GM20431 (cell line): ENCODE results near the gene PLAC9.
"Not testable (repeated sequence)": the region's sequence is repeated elsewhere in the genome, so short reads cannot be mapped to it uniquely, and the experiment has no call there.

ENCODE experiments used
- in situ Hi-C: fragments of 300-500 bp; cut with MseI, MboI; formaldehyde crosslinking; loops from one replicate; pipeline ENCODE4 v1.15.0; 2020; ENCODE audit warnings: low sequenced_read_pairs; ENCODE audit not compliant: unreplicated experiment

The PLAC9 gene

DNA sequence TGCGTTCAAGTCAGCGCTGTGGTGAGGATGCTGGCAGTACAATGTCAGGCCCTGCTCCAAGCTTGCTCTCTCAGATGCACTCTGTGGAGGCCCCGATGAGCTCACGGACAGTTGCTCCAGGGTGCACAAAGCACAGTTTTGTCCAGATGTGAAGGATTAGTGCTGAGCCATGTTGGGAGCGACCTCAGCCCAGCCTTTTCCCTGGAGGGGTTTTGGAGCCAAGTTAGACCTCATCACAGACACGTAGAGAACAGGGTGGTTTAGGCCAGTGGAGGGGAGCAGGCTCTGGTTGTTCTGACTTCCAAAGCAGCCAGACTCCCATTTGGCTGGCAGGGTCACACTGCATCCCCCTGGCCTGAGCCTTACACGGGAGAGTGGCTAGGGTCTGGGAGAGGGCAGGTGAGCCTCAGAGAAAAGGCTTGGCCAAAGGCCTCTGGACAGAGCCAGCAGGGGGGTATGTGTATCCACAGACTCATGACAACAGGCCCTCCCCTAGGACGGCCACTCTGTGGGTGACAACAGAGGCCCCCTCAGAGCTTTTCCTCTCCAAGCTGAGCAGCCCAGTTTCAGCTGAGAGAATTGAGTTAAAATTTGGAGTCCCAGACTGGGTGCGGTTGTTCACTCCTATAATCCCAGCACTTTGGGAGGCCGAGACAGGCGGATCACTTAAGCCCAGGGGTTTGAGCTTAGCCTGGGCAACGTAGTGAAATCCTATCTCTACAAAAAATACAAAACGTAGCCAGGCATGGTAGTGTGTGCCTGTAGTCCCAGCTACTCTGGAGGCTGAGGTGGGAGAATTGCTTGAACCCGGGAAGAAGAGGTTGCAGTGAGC is 4.7 kb downstream of the PLAC9 start:
- in situ Hi-C loops, result no loop called here

DNA sequence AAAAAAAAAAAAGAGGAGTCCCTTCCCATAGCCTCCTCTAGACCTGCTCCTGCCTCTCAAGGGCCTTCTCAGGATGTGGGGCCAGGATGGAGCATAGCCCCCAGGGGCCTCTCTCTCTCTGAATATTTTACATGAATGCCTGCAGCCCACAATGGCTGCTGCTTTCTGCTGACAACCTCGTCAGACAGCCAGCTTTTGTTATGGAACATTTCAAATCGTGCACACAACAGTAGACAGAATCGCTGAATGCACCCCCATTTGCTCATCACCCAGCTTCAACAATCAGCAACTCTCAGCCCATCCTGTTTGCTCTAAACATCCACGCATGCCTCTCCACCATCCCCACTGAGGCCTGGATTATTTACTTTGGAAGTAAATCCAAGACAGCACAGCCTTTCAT is 5.4 kb downstream of the PLAC9 start:
- in situ Hi-C loops, result no loop called here

DNA sequence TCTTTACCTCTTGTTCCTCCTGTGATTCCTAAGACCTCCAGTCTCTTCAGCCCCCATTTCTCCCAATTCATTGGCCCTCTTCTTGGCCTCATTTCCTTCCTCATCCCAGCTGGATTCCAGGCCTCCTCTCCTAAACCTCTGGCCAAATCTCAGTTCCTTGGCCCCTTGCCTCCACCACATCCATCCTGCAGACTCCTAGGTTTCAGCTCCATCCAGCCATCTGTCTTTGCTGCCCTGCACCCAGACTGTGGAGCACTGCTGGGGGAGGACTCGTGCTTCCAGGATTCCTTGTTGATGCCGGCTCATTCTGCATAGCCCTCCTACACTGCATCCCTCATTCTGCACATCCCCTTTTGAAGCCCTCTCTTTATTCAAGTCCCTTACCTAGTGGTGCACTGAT is 6.7 kb downstream of the PLAC9 start:
- in situ Hi-C loops, result no loop called here

DNA sequence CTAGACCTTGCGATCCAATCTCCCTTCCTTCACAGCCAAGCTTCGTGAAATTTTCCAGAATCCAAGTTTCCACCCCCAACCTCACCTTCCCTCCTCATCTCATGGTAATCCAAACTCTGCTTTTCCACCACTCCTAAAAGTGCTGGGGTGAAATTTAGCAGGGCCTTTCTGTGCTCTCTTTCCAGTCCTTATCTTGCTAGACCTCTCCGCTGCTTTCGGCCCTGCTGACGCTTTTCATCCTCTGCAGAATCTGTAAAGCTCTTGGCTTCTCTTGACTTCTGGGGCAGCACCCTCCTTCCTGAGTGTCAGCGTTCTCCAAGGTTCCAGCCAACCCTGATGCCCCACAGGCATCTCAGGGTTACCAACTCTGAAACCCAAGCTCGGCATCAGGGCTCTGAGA is 7.7 kb downstream of the PLAC9 start:
- in situ Hi-C loops, result no loop called here

DNA sequence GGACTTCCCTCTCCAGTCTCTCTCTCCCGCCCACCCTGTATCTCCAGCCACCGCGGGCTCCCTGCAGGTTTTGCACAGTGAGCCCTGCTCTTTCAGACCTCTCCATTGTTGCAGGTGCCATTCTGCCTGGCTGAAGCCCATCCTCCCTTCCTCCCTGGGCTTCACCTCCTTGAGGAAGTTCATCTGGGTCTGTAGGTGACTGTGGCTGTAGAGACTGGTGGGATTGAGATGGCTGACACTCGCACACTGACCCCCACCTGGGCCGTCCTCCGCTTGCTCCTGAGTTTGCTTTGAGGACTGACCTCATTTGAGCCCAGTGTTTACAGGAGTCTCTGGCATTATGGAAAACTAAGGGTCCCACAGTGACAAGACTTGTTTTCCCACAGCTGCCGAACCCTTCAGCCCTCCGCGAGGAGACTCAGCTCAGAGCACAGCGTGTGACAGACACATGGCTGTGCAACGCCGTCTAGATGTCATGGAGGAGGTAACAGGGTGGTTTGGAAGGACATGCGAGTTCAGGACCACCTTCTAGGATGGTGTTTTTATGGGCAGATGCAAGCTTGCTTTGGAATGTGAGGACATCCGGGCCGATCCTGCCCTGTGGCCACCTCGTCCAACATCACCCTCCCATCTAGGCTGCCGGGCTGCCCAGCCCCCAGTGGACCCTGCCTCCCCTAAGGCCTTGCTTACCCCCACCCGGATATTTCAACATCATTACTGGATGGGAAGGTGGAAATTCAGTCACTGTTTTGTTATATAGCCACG is 9.3 kb downstream of the PLAC9 start:
- in situ Hi-C loops, result no loop called here

DNA sequence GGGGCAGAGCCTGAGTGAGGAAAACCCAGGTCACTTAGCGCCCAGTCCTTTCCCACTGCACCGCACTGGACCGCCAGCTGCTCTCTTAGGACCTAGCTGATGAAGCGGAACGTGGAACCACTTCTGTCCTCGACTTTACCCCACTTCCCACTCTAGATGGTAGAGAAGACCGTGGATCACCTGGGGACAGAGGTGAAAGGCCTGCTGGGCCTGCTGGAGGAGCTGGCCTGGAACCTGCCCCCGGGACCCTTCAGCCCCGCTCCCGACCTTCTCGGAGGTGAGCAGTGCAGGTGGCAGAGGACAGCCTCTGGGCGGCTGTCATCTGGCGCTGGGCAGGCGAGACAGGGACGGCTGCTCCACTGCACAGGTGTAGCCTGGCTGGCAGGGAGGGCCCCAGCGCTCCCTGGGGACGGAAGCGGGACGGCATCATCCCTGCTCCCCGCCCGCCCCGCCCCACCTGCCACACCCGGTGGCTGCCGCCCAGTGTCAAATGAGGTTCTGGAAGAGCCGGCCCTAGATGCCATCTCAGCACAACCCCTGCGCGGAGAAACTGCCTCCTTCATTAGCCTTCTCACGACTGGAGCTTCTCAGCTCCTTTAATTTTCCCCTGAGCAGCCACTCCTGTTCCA is 11.7 kb downstream of the PLAC9 start:
- in situ Hi-C loops, result no loop called here

DNA sequence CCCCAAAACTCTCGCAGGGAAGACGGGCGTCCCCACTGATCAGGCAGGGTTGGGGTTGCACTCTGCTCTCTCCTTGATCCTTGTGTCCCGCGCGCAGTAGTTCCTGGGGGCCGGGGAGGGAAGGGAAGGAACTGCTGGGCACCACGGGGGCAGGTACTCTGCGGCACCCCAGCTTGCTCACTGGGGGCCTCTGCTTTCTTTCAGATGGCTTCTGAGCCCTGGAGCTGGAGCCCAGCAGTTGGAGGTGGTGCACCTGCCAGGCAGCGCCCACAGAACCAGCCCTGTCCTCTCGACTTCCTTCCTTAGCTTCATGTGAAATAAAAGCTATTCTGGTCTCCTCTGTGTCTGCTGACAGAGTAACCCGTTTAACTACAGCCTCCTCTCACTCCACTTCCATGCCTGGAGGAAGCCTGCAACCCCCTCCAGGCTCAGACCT is 12.2 kb downstream of the PLAC9 start:
- in situ Hi-C loops, result no loop called here

DNA sequence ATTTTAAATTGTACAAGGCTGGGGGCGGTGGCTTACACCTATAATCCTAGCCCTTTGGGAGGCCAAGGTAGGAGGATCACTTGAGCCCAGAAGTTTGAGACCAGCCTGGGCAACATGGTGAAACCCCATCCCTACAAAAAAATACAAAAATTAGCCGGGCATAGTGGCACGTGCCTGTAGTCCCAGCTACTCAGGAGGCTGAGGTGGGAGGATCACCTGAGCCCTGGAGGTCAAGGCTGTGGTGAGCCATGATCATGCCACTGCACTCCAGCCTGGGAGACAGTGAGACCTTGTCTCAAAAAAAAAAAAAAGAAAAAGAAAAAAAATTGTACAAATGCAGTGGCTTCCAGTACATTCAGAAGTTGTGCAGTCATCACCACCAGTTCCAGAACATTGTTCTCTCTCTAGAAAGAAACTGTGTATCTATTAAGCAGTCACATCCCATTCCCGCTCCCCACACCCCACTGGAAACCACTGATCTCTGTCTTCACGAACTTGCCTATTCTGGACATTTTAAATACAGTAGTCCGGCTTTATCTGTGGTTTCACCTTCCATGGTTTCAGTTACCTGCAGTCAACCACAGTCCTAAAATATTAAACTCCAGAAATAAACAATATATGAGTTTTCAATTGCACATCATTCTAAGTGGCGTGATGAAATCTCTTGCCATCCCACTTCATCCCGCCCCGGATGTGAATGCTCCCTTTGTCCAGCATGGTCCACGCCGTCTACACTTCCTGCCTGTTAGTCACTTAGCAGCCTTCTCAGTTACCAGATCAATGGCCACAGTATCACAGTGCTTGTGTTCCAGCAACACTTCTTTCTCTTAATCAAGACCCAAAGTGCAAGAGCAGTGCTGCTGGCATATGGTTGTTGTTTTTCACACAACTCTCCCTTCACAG is 13.1 kb downstream of the PLAC9 start:
- in situ Hi-C loops, result not testable (repeated sequence)

DNA sequence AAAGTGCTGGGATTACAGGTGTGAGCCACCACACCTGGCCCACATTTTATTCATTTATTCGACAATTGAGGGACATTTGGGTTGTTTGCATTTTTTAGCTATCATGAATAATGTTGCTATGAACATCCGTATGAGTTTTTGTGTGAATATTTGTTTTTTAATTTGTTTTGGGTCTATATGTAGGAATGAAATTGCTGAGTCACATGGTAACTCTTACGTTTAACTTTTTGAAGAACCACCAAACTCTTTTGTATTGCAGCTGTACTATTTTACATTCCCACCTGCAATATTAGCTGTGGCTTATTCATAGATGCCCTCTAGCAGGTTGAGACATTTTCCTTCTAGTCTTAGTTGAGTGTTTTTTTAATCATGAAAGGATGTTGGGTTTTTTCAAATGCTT is 14.4 kb downstream of the PLAC9 start:
- in situ Hi-C loops, result no loop called here

DNA sequence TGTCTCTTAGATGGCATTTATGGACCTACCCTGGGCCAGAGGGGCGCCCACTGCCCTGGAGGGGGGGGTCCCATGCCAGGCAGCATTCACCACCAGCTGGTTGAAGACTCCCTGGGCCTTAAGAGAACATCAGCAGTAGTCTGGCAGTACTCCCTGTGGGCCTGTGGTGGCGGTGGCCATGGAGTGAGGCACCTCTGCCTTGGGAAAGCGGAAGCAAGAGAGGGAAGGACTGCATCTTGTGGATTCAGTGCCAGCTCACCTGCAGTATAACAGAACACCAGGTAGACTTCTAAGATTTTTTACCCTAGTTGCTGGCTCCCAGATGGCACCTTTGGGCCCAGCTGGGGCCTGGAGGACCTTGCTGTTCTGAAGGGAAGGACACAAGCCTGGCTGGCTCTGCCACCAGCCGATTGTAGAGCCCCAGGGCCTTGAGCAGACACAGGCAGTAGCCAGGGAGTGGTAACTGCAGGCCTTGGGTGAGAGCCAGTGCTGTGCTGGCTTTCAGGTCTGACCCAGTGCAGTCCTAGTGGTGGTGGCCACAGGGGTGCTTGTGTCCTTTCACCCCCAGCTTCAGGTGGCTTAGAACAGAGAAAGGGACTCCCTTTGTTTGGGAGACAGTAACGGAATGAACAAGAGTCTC is 15.8 kb downstream of the PLAC9 start:
- in situ Hi-C loops, result no loop called here

DNA sequence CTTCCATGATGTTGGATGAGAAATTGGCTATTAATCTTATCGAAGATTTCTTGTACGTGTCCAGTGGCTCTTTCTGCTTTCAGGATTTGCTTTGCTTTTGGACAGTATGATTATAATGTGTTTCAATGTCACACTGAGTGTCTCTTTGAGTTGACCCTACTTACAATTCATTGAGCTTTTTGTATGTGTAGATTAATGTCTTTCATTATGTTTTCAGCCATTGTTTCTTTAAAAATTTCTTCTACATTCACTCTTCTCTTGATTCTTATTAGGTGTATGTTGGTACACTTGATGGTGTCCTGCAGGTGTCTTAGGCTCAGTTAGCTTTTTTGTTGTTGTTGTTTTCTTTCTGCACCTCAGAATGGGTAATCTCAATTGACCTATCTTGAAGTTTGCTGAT is 16.6 kb downstream of the PLAC9 start:
- in situ Hi-C loops, result no loop called here

DNA sequence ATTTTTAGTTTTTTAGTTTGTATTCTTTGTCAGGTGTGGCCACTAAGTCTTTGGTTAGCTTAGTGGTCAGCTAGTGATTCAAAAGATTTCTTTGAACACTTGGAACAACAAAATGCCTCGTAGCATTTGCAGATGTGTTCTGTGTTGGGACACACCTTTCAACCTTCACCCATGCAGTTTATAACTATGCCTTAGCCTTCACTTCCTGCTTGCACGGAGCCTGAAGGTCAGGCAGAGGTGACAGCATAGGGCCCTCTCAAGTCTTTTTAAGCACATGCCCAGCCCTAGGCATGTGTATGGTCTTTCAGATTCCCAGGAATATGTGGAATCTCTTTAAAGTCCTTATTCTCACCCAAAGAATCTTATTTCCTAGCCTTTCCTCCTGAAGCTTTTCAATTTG is 17.6 kb downstream of the PLAC9 start:
- in situ Hi-C loops, result no loop called here

DNA sequence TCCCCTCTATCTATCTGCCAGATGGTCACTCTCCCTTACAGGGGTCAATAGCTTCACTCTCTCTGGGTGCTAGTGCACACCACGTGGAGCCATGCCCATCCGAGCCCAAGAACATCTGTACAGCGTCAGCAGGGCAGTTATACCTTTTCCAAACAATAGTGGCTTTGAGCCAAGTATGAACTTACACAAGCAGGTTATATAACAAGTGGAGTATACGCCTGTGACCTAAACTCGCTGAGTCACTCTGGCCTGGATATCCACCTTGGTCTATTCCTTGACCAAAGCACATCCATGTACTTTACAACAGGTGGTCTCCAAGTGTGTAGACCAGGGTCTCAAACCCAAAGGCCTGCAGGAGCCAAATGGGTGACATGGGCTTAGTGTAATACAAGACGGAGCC is 20.3 kb downstream of the PLAC9 start:
- in situ Hi-C loops, result no loop called here

DNA sequence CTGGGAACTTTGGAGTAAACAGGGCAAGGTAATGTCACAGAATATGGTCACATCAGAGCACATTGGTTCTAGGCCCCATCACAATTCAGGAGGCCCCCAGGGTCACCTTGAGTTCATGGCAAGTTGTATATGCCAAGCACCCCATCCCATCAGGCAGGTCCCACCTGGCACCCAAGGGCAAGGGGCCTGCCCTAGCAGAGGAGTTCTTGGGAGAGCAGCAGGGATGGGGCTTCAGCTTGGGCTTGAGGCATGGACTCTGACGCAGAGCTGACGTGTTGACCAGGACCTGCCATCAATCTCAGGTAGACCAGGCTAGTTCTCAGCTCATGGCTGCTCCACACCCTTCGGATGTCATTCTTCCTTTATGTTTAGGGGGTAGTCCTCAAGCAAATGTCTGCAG is 20.9 kb downstream of the PLAC9 start:
- in situ Hi-C loops, result no loop called here

DNA sequence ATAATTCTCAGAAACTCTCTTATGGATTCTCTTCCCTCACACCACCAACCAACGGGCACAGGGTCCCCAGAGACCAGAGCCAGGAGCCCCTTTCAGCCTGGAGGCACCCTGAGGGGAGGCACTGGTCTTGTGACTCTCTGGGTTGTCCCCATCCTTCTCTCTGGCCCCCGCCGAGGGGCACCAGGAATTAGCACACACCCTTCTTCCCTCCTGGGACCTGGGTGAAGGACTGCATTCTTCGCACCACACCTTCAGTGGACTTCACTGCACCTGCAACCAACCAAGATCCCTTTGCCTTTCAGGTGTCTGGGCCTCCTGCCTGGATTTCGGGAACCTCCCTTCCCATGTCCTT is 22.1 kb downstream of the PLAC9 start:
- in situ Hi-C loops, result no loop called here

DNA sequence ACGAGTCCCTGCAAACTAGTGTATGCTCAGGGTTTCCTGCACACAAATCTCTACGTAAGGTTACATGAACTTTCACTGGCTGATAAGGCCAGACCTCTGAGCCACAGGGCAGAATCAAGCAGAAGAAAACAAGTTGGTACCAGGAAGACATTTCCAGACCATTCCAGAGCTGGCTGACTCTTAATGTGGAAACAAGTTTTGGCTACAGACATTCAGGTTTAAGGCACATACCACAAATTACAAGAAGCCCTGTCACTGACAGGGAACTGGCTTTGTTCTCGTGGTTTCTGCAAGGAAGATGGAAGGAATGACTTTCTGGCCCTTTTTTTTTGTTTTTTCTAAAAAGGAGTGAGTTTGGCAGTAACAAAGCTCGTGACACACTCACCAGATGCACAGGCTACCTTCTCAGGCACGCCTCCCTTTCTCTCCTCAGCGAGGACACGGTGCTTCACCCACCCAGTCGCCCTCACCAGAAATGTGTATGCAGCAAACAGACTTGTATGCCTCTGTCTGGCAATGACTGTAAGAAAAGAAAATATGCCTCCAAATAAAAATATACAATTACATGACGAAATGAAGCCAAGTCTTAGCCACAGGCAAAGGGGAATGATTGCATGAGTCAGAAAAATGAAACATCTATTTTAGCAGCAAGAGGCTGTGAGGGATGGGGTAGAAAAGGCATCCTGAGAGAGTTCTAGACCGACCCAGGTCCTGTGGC is 22.6 kb downstream of the PLAC9 start:
- in situ Hi-C loops, result no loop called here

DNA sequence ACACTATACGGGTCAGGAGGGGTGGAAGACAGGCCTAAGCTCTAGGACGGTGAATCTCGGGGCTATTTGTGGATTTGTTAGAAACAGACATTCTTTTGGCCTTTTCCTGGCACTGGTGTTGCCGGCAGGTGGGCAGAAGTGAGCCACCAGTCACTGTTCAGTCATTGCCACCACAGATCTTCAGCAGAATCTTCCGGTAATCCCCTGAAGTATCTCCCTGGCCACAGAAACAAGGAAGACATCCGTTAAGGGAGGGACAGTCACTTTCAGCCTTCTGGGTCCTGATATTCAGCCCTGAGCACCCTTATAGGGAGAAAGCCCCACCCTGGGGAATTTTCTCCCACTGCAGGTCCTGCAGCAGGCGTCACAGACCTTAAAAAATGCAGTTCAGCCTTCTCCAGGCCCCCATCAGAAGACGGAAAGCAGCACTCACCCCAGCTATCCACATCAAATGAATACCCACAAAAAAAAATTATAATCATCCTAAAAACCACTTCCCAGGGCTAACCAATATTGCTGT is 23.2 kb downstream of the PLAC9 start:
- in situ Hi-C loops, result no loop called here

DNA sequence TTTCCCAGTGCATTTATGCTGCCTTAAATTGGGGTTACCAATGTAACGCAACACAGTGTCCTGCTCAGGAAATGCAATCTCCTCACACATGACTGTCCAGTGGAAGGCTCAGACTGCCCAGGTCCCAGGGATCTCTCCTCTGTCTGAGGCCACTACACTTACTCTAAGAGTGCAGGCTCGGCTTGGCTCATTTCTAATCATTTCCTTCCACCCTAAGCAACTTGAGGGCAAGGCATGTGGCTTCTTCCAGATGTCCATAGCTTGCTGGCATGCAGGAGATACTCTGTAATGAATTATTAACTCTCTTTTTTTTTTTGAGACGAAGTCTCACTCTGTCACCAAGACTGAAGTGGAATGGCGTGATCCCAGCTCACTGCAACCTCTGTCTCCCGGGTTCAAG is 23.7 kb downstream of the PLAC9 start:
- in situ Hi-C loops, result no loop called here

DNA sequence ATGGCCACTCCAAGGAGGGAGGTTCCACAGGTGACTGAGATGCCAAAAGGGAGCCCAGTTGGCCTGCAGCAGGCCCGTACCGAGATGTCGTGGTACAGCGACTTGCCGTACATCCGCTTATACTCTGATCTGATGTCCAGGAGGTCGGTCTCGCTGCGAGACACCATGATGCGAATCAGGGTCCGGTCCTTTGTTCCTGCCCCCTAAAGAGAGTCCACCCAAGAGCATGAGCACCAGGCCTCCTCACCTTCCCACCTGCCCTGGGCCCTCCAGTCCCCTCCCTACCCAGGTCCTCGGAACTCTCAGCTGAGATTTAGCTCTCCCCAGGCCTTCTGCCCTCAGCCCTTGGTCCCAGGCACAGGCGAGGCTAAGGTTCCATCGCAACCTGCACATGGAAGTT is 25.0 kb downstream of the PLAC9 start:
- in situ Hi-C loops, result no loop called here
